Measurements from ENCODE around the gene IQSEC1. TPM values are rescaled to one million over a fixed set of nuclear protein-coding genes. Genes with fewer than 3 reads are reported as not detected.

The IQSEC1 gene
- polyA plus RNA-seq, 3 donors = 17.7 to 61.7 (median 30.3) TPM

GRCh38 chr3:12960497-12960896, 112.7 kb downstream of the IQSEC1 start:
- no peaks in the 10 kb centered on the region for H3K27me3 ChIP-seq (ENCODE audit: control insufficient read depth in 2 of 2, insufficient read depth in 2 of 2, low read length in 2 of 2)
- no peak overlapping the region for H2AFZ ChIP-seq (ENCODE audit: insufficient read depth, low read depth, low read length, poor library complexity, severe bottlenecking)
- peak overlapping the region in 1 of 3 experiments; percentile 67 for H3K4me3 ChIP-seq (replicated peaks in 1 of 3; ENCODE audit: low read depth in 2 of 3, low read length in 3 of 3)
- DNase-seq = no peak
- peaks cover 30 to 71% of the 10 kb centered on the region in 2 donors for H3K36me3 ChIP-seq (replicated peaks in 1 of 2; ENCODE audit: control insufficient read depth in 1 of 2, insufficient read depth in 2 of 2, low read length in 2 of 2)
- H3K9ac ChIP-seq (ENCODE audit: insufficient read depth, low read length, poor library complexity, severe bottlenecking) = no peak overlapping the region
- no peak for TF ChIP-seq CTCF (IDR thresholded peaks at IDR 0.05)
- H3K9me3 ChIP-seq (replicated peaks in 1 of 2; ENCODE audit: control insufficient read depth in 1 of 2, insufficient read depth in 1 of 2, low read length in 2 of 2) = no peaks in the 10 kb centered on the region
- peaks cover 59 to 90% of the 10 kb centered on the region in 2 donors for H3K4me1 ChIP-seq (ENCODE audit: control insufficient read depth in 1 of 2, insufficient read depth in 2 of 2, low read length in 2 of 2)
- H3K79me2 ChIP-seq (ENCODE audit: insufficient read depth, low read length) = peaks cover 100% of the 10 kb centered on the region
- H3K27ac ChIP-seq (ENCODE audit: low read depth in 1 of 2, low read length in 2 of 2) = peak overlapping the region in 1 of 2 donors; percentile 29
- peaks cover 98% of the 10 kb centered on the region for H3K4me1 Mint-ChIP-seq
- H3K9me3 Mint-ChIP-seq = peaks cover 0 to 3% (median 0%) of the 10 kb centered on the region in 7 donors
- H3K27ac Mint-ChIP-seq = peak overlapping the region; percentile 13 to 81 (median 65)
- H3K36me3 Mint-ChIP-seq = peaks cover 64 to 74% of the 10 kb centered on the region in 2 donors
- intact Hi-C loops (cut with micrococcal nuclease) = loop anchor here in 1 of 2 donors (10.0 kb wide), 1 partner anchor 524 kb away; the partner anchor contains the start of gene HDAC11
- H3K27me3 Mint-ChIP-seq (ENCODE audit: low read depth in 3 of 3) = peaks cover 0 to 7% (median 0%) of the 10 kb centered on the region in 3 donors
- H3K4me3 Mint-ChIP-seq = peak overlapping the region; percentile 57 to 85
- peak overlapping the region; percentile 65 for H3K4me2 ChIP-seq (replicated peaks; ENCODE audit: extremely low read depth, low read length, poor library complexity, severe bottlenecking)
- WGBS (ENCODE audit: insufficient coverage) = 11% methylated on average over 2 of the region's 3 CpGs
- H4K20me1 ChIP-seq (ENCODE audit: insufficient read depth, low read length) = peaks cover 100% of the 10 kb centered on the region

- WGBS (ENCODE audit: insufficient coverage) = 2% methylated on average over 6 of the region's 15 CpGs
- peaks cover 0 to 3% (median 0%) of the 10 kb centered on the region in 7 donors for H3K9me3 Mint-ChIP-seq
- peak overlapping the region in 1 of 3 experiments; percentile 67 for H3K4me3 ChIP-seq (replicated peaks in 1 of 3; ENCODE audit: low read depth in 2 of 3, low read length in 3 of 3)
- peaks cover 63 to 71% of the 10 kb centered on the region in 2 donors for H3K36me3 Mint-ChIP-seq
- peaks cover 0 to 7% (median 0%) of the 10 kb centered on the region in 3 donors for H3K27me3 Mint-ChIP-seq (ENCODE audit: low read depth in 3 of 3)
- DNase-seq = peak; percentile 53 to 70 (median 65)
- peaks cover 30 to 72% of the 10 kb centered on the region in 2 donors for H3K36me3 ChIP-seq (replicated peaks in 1 of 2; ENCODE audit: control insufficient read depth in 1 of 2, insufficient read depth in 2 of 2, low read length in 2 of 2)
- peaks cover 98% of the 10 kb centered on the region for H3K4me1 Mint-ChIP-seq
- peaks cover 100% of the 10 kb centered on the region for H4K20me1 ChIP-seq (ENCODE audit: insufficient read depth, low read length)
- peak overlapping the region in 1 of 2 donors; percentile 29 for H3K27ac ChIP-seq (ENCODE audit: low read depth in 1 of 2, low read length in 2 of 2)
- H3K79me2 ChIP-seq (ENCODE audit: insufficient read depth, low read length) = peaks cover 100% of the 10 kb centered on the region
- no peak overlapping the region for H3K9ac ChIP-seq (ENCODE audit: insufficient read depth, low read length, poor library complexity, severe bottlenecking)
- H3K27ac Mint-ChIP-seq = peak overlapping the region; percentile 47 to 81 (median 71)
- no peaks in the 10 kb centered on the region for H3K27me3 ChIP-seq (ENCODE audit: control insufficient read depth in 2 of 2, insufficient read depth in 2 of 2, low read length in 2 of 2)
- intact Hi-C loops (cut with micrococcal nuclease) = loop anchor here in 1 of 2 donors (10.0 kb wide), 1 partner anchor 525 kb away; the partner anchor contains the start of gene HDAC11
- H3K4me2 ChIP-seq (replicated peaks; ENCODE audit: extremely low read depth, low read length, poor library complexity, severe bottlenecking) = peak overlapping the region; percentile 65
- H2AFZ ChIP-seq (ENCODE audit: insufficient read depth, low read depth, low read length, poor library complexity, severe bottlenecking) = no peak overlapping the region
- TF ChIP-seq CTCF (IDR thresholded peaks at IDR 0.05) = no peak
- H3K9me3 ChIP-seq (replicated peaks in 1 of 2; ENCODE audit: control insufficient read depth in 1 of 2, insufficient read depth in 1 of 2, low read length in 2 of 2) = no peaks in the 10 kb centered on the region
- peak overlapping the region; percentile 57 to 85 for H3K4me3 Mint-ChIP-seq
- H3K4me1 ChIP-seq (ENCODE audit: control insufficient read depth in 1 of 2, insufficient read depth in 2 of 2, low read length in 2 of 2) = peaks cover 59 to 90% of the 10 kb centered on the region in 2 donors
Observed at GRCh38 chr3:12959838-12960378, 113.3 kb downstream of the IQSEC1 start.
